GM12878 (cell line): ENCODE data around the gene RTN4RL1. TPM values are rescaled to one million over a fixed set of nuclear protein-coding genes. Genes with fewer than 3 reads are reported as not detected.

ENCODE experiments used
- ATAC-seq: fragments of 200-7000 bp; cut with Tn5 transposase; 3 replicates; pipeline ENCODE4 v1.9.1; 2020; ENCODE audit warnings: mild to moderate bottlenecking, moderate library complexity
- BruUV-seq: library from RNA; stranded (reverse); fragments of 400-500 nt; replicated peaks from 2 replicates; lab custom pipeline; 2021; lab: Mats Ljungman, UMichigan
- CTCF ChIA-PET: fragments of 300-600 bp; sonication (Branson Sonifier 250); formaldehyde crosslinking; extraction: SDS; loops from one replicate; lab custom pipeline; 2021; ENCODE audit warnings: inconsistent platforms; lab: Yijun Ruan, JAX
- POLR2A ChIA-PET: fragments of 350-600 bp; formaldehyde crosslinking; extraction: SDS; loops from one replicate; lab custom pipeline; 2021; ENCODE audit warnings: inconsistent platforms; lab: Charles Lee
- RAD21 ChIA-PET: fragments of 300-600 bp; sonication (Branson Sonifier 250); formaldehyde crosslinking; loops from one replicate; lab custom pipeline; 2023; ENCODE audit warnings: antibody characterized with exemption; ENCODE audit not compliant: unreplicated experiment; lab: Charles Lee
- SMC1A ChIA-PET: fragments of 300-600 bp; sonication (Branson Sonifier 250); formaldehyde crosslinking; loops from one replicate; lab custom pipeline; 2023; ENCODE audit not compliant: unreplicated experiment, uncharacterized antibody; lab: Charles Lee
- DNase-seq: peaks from one replicate; pipeline ENCODE4 v3.0.0-alpha.2; 2011; ENCODE audit warnings: low read depth, low spot score
- FAIRE-seq: peaks from 3 replicates; lab custom pipeline; 2011; peaks lifted over from hg19 to GRCh38; lab: Jason Lieb, UNC
- H2AFZ ChIP-seq: 2 replicates; pipeline ENCODE4 v1.6.0; 2011; ENCODE audit warnings: low read depth, low read length, control low read depth; ENCODE audit not compliant: control insufficient read depth
- H3K27ac ChIP-seq: 2 replicates; pipeline ENCODE4 v1.5.1; 2011; ENCODE audit warnings: control low read depth; ENCODE audit not compliant: control insufficient read depth, insufficient read depth
- H3K27me3 ChIP-seq, 2 experiments: replicated peaks in 1 of 2; 2 replicates each; pipeline versions ENCODE4 v1.6.0 to v1.6.1; 2011; ENCODE audit warnings: low read length in 1 of 2; ENCODE audit not compliant: control insufficient read depth in 2 of 2, insufficient read depth in 2 of 2
- H3K36me3 ChIP-seq, 2 experiments: 2 replicates each; pipeline ENCODE4 v1.5.1; 2011; ENCODE audit warnings: low read length in 1 of 2; ENCODE audit not compliant: control insufficient read depth in 2 of 2, insufficient read depth in 2 of 2
- H3K4me1 ChIP-seq: 2 replicates; pipeline ENCODE4 v1.6.1; 2011; ENCODE audit warnings: mild to moderate bottlenecking, low read length, moderate library complexity, mixed read lengths; ENCODE audit not compliant: control insufficient read depth, insufficient read depth
- H3K4me2 ChIP-seq: 2 replicates; pipeline ENCODE4 v1.6.0; 2011; ENCODE audit warnings: control low read depth; ENCODE audit not compliant: control insufficient read depth, insufficient read depth
- H3K4me3 ChIP-seq: fragments of 200-600 bp; sonication (generic); 2 replicates; pipeline ENCODE4 v1.5.1; 2016
- H3K79me2 ChIP-seq: 2 replicates; pipeline ENCODE4 v1.6.0; 2011; ENCODE audit warnings: low read length; ENCODE audit not compliant: control insufficient read depth, insufficient read depth
- H3K9ac ChIP-seq: 2 replicates; pipeline ENCODE4 v1.8.0; 2011; ENCODE audit warnings: low read length, control low read depth, mixed read lengths; ENCODE audit not compliant: control insufficient read depth, insufficient read depth
- H3K9me3 ChIP-seq: replicated peaks from 3 replicates; pipeline ENCODE4 v1.5.1; 2011; ENCODE audit warnings: mild to moderate bottlenecking, low read length; ENCODE audit not compliant: control insufficient read depth, insufficient read depth
- H4K20me1 ChIP-seq: 2 replicates; pipeline ENCODE4 v1.6.0; 2011; ENCODE audit not compliant: control insufficient read depth, insufficient read depth
- CHD2 ChIP-seq: IDR thresholded peaks from 2 replicates; pipeline ENCODE4 v1.6.1; 2011; ENCODE audit warnings: low read depth, low read length, improper control_type of control experiment, borderline replicate concordance
- CREM ChIP-seq: IDR thresholded peaks from 2 replicates; pipeline ENCODE4 v1.6.1; 2014; ENCODE audit warnings: antibody characterized with exemption, low read depth
- E4F1 ChIP-seq: fragments of 450-650 bp; IDR thresholded peaks from 2 replicates; pipeline ENCODE4 v1.6.1; 2018; ENCODE audit warnings: borderline replicate concordance, mild to moderate bottlenecking; ENCODE audit not compliant: partially characterized antibody
- ETV6 ChIP-seq, 2 experiments: fragments of 450-650 bp in 1 of 2; IDR thresholded peaks in 1 of 2; conservative IDR thresholded peaks in 1 of 2; 2 replicates each; pipeline ENCODE4 v1.6.1; 2014; ENCODE audit warnings: antibody characterized with exemption in 1 of 2, borderline replicate concordance in 1 of 2, low read depth in 1 of 2, mild to moderate bottlenecking in 1 of 2, moderate library complexity in 1 of 2
- IKZF2 ChIP-seq, 2 experiments: fragments of 450-650 bp; IDR thresholded peaks; 2 replicates each; pipeline ENCODE4 v1.6.1; 2017; ENCODE audit warnings: mild to moderate bottlenecking in 2 of 2, moderate library complexity in 2 of 2
- MEF2A ChIP-seq: IDR thresholded peaks from 2 replicates; pipeline ENCODE4 v1.6.1; 2011; ENCODE audit warnings: low read depth, mild to moderate bottlenecking, low read length, moderate library complexity; ENCODE audit not compliant: insufficient read depth
- POLR2AphosphoS2 ChIP-seq: IDR thresholded peaks from 2 replicates; pipeline ENCODE4 v1.6.1; 2011; ENCODE audit warnings: low read depth, mild to moderate bottlenecking, low read length, improper control_type of control experiment, moderate library complexity
- RFX5 ChIP-seq: IDR thresholded peaks from 2 replicates; pipeline ENCODE4 v1.6.1; 2011; ENCODE audit warnings: low read depth, low read length, improper control_type of control experiment
- RUNX3 ChIP-seq: IDR thresholded peaks from 2 replicates; pipeline ENCODE4 v1.6.1; 2012; ENCODE audit warnings: low read length, inconsistent platforms
- SREBF2 ChIP-seq: IDR thresholded peaks from 2 replicates; pipeline ENCODE4 v1.6.1; 2012; ENCODE audit warnings: mild to moderate bottlenecking, low read length
- ZNF274 ChIP-seq: IDR thresholded peaks from one replicate; pipeline ENCODE4 v1.8.0; 2011; ENCODE audit not compliant: insufficient read length, insufficient read depth
- WGBS: methylation state at CpG from one replicate; pipeline ENCODE4 v1.1.6; 2016; ENCODE audit warnings: low lambda C conversion rate; ENCODE audit not compliant: insufficient replicate concordance, insufficient coverage; ENCODE audit errors: missing lambda C conversion rate; 5-methylcytosine and 5-hydroxymethylcytosine counted together
- in situ Hi-C: fragments of 300-500 bp; cut with MboI; formaldehyde crosslinking; loops from 9 replicates; pipeline ENCODE4 v1.14.3; 2018; ENCODE audit warnings: mixed read lengths
- intact Hi-C: fragments of 100-400 bp; cut with micrococcal nuclease; formaldehyde crosslinking; loops from one replicate; pipeline ENCODE4 v1.14.2; 2022; ENCODE audit not compliant: unreplicated experiment
- polyA plus RNA-seq, 11 experiments: library from polyadenylated mRNA; depleted of rRNA in 4 of 11; unstranded in 6 of 11; stranded (reverse) in 5 of 11; fragments of >200 nt; fragmentation: Nextera tagmentation in 4 of 11; fragmentation: Illumina TruSeq in 1 of 11; extraction: Ambion mirVana in 4 of 11; extraction: Trizol in 1 of 11; gene quantifications; 1 replicate in 1 of 11; 2 replicates in 10 of 11; pipeline versions ENCODE4 v1.2.1 to v1.2.3, GENCODE V29; 2011 to 2016; ENCODE audit warnings: inconsistent platforms in 2 of 11, missing spikeins in 2 of 11, low read depth in 1 of 11
- total RNA-seq, 4 experiments: library from RNA; depleted of rRNA in 3 of 4; stranded (reverse); fragments of >200 nt in 3 of 4; fragmentation: Illumina TruSeq in 1 of 4; extraction: Trizol in 1 of 4; gene quantifications; 2 replicates each; pipeline versions ENCODE4 v1.2.1 to v1.2.3, GENCODE V29; 2013 to 2021

RTN4RL1 gene
- total and polyA plus RNA-seq, 10 of the 15 experiments (the other 5 are each of a cell fraction or from before 2014, with no cell fraction given), result 0.08 to 0.11 (median 0.10) TPM; not detected in 7

- in situ Hi-C loops, result loop anchor here (5.0 kb wide), 1 partner anchor 300 kb away; no protein-coding TSS in a partner anchor
- no TSS peak for BruUV-seq
- no peak overlapping the region for H2AFZ ChIP-seq
- no peak overlapping the region for H3K4me3 ChIP-seq
- POLR2A ChIA-PET, result interaction anchor here (1.0 kb wide), 1 partner anchor 287 kb away, joined by 3 read pairs; no protein-coding TSS in a partner anchor
- no peak overlapping the region for H3K27ac ChIP-seq
- peaks cover 0 to 3% of the 10 kb centered on the region in 2 experiments; a peak in 1 of 4 replicates for H3K36me3 ChIP-seq
- intact Hi-C loops, result loop anchor here (2.0 to 5.0 kb wide), 2 partner anchors 285 to 301 kb away; partner anchors contain the start of genes SGSM2 and TSR1
- H3K4me2 ChIP-seq, result no peak overlapping the region
- H3K9me3 ChIP-seq, result no peaks in the 10 kb centered on the region
- DNase-seq, result no peak
- ATAC-seq, result no peak
- TF ChIP-seq E4F1, result no peak
- TF ChIP-seq ZNF274, result no peak
- TF ChIP-seq POLR2AphosphoS2, result no peak
- no peak for TF ChIP-seq ETV6 (conservative IDR thresholded peaks at IDR 0.05 in 1 of 2, IDR thresholded peaks at IDR 0.05 in 1 of 2; ENCODE audit: borderline replicate concordance in 1 of 2, low read depth in 1 of 2)
- TF ChIP-seq MEF2A, result no peak
- no peak for TF ChIP-seq CHD2
- TF ChIP-seq CREM, result no peak
- no peak for TF ChIP-seq RFX5
- TF ChIP-seq RUNX3, result no peak
- no peak for TF ChIP-seq IKZF2 (IDR thresholded peaks at IDR 0.05)
- no peak for TF ChIP-seq SREBF2
- CTCF ChIA-PET, result interaction anchor here (1.3 kb wide), 1 partner anchor 193 kb away, joined by 5 read pairs; no protein-coding TSS in a partner anchor
- 52% methylated on average over 14 of the region's 14 CpGs for WGBS
- peaks cover 2% of the 10 kb centered on the region in 2 experiments; a peak in 3 of 4 replicates for H3K27me3 ChIP-seq
- peaks cover 10% of the 10 kb centered on the region for H3K4me1 ChIP-seq
- no peak for FAIRE-seq
- RAD21 ChIA-PET, result interaction anchor here (0.8 to 1.7 kb wide), 3 partner anchors 143 to 231 kb away, joined by 3 to 6 read pairs (median 3); no protein-coding TSS in a partner anchor
- SMC1A ChIA-PET, result interaction anchor here (1.8 kb wide), 1 partner anchor 193 kb away, joined by 7 read pairs; no protein-coding TSS in a partner anchor
- H4K20me1 ChIP-seq, result no peaks in the 10 kb centered on the region
- peaks cover 26% of the 10 kb centered on the region for H3K79me2 ChIP-seq
- H3K9ac ChIP-seq, result no peak overlapping the region
Observed at GRCh38 chr17:2051933-2052559, 26.9 kb upstream of the RTN4RL1 start.
